Breast epithelium (tissue), 3 donors: ENCODE measurements around the gene NNMT.

Experiments
- CTCF ChIP-seq, 3 donors: fragments of 450-650 bp; IDR thresholded peaks; one replicate each; pipeline ENCODE4 v1.5.1; 2016 to 2017; ENCODE audit warnings: antibody characterized with exemption in 3 of 3, mild to moderate bottlenecking in 3 of 3, moderate library complexity in 3 of 3
- POLR2A ChIP-seq: fragments of 450-650 bp; IDR thresholded peaks from one replicate; pipeline ENCODE4 v1.6.1; 2016; ENCODE audit warnings: antibody characterized with exemption, mild to moderate bottlenecking, moderate library complexity

GRCh38 chr11:114254571-114255146 lies 41.5 kb upstream of the NNMT start:
- TF ChIP-seq CTCF (IDR thresholded peaks at IDR 0.05): no peak
- TF ChIP-seq POLR2A: no peak
